Measurements from ENCODE around the gene XRN2.

XRN2 gene

GRCh38 chr20:21303061-21303871, at the start of gene XRN2:
Gene XRN2, plus strand, starts transcription at chr20:21303331. Its CDS starts 68 bp downstream, at chr20:21303399.
- DNase-seq (ENCODE audit: low read depth): peak; percentile 93

GRCh38 chr20:21257192-21257591, 45.9 kb upstream of the XRN2 start:
- no peak for DNase-seq (ENCODE audit: low read depth)

GRCh38 chr20:21258411-21258810, 44.7 kb upstream of the XRN2 start:
- no peak for DNase-seq (ENCODE audit: low read depth)

- DNase-seq (ENCODE audit: low read depth): no peak
These were observed 43.8 kb upstream of the XRN2 start for GRCh38 chr20:21259346-21259745.

GRCh38 chr20:21262812-21263211, 40.3 kb upstream of the XRN2 start:
- DNase-seq (ENCODE audit: low read depth): no peak

GRCh38 chr20:21265261-21266190, 37.6 kb upstream of the XRN2 start:
- no peak for DNase-seq (ENCODE audit: low read depth)

GRCh38 chr20:21266191-21266536, 37.0 kb upstream of the XRN2 start:
- DNase-seq (ENCODE audit: low read depth): no peak

GRCh38 chr20:21269772-21270171, 33.4 kb upstream of the XRN2 start:
- no peak for DNase-seq (ENCODE audit: low read depth)

- DNase-seq (ENCODE audit: low read depth): no peak
These were observed 32.3 kb upstream of the XRN2 start for GRCh38 chr20:21270806-21271205.

- no peak for DNase-seq (ENCODE audit: low read depth)
These were observed 30.9 kb upstream of the XRN2 start for GRCh38 chr20:21272279-21272678.

GRCh38 chr20:21272679-21273078, 30.5 kb upstream of the XRN2 start:
- DNase-seq (ENCODE audit: low read depth): no peak

- DNase-seq (ENCODE audit: low read depth): no peak
These were observed 29.3 kb upstream of the XRN2 start for GRCh38 chr20:21273755-21274386.

GRCh38 chr20:21278829-21279228, 24.3 kb upstream of the XRN2 start:
- DNase-seq (ENCODE audit: low read depth): no peak

GRCh38 chr20:21279706-21280521, 23.2 kb upstream of the XRN2 start:
- no peak for DNase-seq (ENCODE audit: low read depth)

GRCh38 chr20:21280522-21281016, 22.6 kb upstream of the XRN2 start:
- DNase-seq (ENCODE audit: low read depth): no peak

- DNase-seq (ENCODE audit: low read depth): no peak
These were observed 16.4 kb upstream of the XRN2 start for GRCh38 chr20:21286775-21287174.

- DNase-seq (ENCODE audit: low read depth): no peak
These were observed 14.4 kb upstream of the XRN2 start for GRCh38 chr20:21288587-21289370.

- no peak for DNase-seq (ENCODE audit: low read depth)
These were observed 13.5 kb upstream of the XRN2 start for GRCh38 chr20:21289651-21290050.

- no peak for DNase-seq (ENCODE audit: low read depth)
These were observed 12.1 kb upstream of the XRN2 start for GRCh38 chr20:21291026-21291425.

- no peak for DNase-seq (ENCODE audit: low read depth)
These were observed 8.4 kb upstream of the XRN2 start for GRCh38 chr20:21294755-21295154.
